Measurements from ENCODE around the gene AKR1D1.

DNA sequence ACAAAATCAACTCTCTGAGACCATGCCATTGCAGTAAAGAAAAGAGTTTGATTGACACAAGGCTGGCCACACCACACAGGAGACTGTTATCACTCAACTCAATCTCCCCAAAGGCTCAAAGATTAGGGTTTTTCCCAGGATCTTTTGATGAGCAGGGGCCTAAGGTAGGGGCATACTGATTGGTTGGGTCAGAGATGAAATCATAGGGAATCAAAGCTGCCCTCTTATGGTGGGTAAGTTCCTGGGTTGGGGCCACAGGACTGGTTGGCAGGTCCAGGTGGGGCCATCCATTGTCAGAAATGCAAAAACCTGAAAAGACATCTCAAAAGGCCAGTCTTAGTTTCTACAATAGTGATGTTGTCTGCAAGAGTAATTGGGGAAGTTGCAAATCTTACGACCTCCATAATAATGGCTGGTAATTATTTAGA, 91.6 kb downstream of the AKR1D1 start:
- TF ChIP-seq, protein P1, sequence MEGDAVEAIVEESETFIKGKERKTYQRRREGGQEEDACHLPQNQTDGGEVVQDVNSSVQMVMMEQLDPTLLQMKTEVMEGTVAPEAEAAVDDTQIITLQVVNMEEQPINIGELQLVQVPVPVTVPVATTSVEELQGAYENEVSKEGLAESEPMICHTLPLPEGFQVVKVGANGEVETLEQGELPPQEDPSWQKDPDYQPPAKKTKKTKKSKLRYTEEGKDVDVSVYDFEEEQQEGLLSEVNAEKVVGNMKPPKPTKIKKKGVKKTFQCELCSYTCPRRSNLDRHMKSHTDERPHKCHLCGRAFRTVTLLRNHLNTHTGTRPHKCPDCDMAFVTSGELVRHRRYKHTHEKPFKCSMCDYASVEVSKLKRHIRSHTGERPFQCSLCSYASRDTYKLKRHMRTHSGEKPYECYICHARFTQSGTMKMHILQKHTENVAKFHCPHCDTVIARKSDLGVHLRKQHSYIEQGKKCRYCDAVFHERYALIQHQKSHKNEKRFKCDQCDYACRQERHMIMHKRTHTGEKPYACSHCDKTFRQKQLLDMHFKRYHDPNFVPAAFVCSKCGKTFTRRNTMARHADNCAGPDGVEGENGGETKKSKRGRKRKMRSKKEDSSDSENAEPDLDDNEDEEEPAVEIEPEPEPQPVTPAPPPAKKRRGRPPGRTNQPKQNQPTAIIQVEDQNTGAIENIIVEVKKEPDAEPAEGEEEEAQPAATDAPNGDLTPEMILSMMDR (conservative IDR thresholded peaks at IDR 0.05) = no peak
- TF ChIP-seq ZFX (IDR thresholded peaks at IDR 0.05) = no peak

Data from C4-2B (cell line).